Femur (tissue), 1 donor: ENCODE results near the gene SERPINB4.

Experiments used
- DNase-seq: peaks from one replicate; pipeline ENCODE4 v3.0.0-alpha.2; 2017

Gene SERPINB4

DNA sequence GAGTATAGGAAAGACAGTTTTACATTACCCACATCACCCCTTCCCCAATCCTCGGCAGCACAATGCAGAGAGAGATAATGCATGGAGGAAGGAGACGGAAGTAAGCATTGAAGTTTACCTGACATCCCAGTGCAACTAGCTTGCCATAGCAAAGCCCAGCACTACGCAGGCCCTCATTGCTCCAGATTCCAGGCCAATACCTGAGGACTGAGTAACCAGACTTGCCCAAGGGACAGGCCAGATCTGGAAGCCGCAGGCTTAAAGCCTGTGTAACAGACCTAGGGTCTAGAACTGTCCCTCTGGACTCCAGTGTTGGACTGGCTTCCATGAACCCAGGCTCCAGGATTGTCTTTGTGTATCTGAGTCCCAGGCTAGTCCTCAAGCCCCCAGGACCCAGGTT, 17.6 kb downstream of the SERPINB4 start:
- no peak for DNase-seq

DNA sequence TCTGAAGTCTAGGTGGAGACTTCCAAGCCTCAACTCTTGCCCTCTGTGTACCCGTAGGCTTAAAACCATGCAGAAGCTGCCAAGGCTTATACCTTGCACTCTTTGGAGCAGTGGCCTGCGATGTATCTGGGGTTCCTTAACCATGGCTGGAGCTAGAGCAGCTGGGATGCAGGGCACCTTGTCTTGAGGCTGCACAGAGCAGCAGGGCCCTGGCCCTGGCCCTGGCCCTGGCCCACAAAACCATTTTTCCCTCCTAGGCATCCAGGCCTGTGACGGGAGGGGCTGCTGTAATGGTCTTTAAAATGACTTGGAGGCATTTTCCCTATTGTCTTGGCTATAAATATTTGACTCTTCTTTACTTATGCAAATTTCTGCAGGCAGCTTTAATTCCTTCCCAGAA, 19.2 kb downstream of the SERPINB4 start:
- no peak for DNase-seq

DNA sequence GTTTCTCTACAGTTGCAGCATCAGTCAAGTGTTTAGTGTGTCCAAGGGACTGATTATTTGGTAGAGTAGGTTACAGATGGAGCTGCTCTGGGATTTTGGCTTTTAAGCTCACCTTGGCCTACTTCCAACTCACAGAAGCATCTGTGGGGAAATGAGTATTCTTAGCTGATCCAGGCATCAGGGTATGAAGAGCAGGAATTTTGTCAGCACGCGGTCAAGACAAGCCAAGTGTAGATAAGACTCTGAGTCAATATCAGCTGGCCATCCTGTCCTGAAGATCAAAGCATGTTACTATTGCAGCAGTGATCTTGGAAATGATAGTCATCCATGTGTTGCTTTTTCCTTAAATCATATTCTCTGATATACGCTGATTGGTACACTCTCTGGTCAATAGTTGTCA, 24.4 kb downstream of the SERPINB4 start:
- DNase-seq = no peak

DNA sequence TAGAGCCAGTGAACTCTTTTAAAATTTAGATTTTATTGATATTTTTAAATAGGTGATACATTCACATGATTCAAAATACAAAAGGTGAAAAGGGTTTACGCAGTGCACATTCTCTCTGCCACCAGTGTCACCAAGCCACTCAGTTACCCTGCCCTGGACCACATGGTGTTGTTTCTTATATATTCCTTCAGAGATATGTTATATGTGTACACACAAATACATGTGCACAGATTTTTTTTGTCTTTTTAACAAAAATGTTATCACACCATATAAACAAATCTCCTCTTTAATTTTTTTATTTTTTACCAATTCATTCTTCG, 26.2 kb downstream of the SERPINB4 start:
- no peak for DNase-seq

DNA sequence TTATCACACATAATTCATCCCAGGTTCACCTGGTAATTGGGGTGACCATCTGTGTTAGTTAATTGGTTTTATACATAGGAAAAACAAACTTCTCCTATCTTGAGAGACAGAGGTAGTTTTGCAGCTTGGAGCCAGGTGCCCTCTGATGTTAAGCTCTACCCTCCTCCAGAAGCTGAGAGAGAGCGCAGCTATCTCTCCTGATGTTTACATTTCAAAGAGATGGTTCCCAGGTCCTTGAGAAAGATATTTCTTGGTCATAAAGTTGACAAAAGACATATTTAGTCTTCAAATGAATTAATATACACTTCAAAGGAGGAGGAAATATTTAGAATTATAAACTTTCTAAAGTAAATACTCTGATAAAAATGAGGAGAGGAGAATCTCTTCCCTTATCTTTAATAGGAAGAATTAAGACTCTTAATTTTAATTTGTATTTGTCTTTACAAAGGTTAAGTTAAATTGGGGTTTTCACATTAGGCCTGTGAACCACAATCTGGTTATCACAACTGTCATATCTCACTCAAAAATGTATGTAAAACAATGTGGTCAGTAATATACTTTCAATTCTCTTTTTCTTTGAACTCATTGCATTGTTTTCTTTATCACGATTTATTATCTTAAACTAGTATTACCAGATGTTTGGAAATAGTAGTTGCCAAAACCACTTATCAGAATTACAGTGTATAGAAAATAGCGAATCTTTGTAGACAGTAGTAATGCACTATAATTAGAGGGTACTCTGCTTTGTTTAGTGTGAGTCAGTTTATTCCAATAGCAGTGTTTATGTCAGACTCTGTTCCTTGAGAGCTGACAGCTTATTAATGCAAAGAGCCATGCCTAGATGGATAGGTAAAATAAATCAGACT, 26.8 kb downstream of the SERPINB4 start:
- DNase-seq = no peak

DNA sequence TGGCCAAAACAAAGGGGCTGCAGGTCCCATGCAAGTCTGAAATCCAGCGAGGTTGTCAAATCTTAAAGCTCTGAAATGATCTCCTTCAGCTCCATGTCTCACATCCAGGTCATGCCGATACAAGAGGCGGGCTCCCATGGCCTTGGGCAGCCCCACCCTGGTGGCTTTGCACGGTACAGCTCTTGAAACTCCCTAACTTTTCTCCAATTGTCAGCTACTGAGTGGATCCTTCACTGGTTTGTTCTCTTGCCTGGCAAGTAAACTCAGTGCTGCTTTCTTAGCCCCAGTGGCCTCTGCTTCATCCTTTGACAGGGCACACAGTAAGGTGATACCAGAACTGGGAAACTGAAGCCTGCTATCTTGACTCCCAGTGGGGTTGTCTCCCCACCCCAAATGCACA, 30.6 kb downstream of the SERPINB4 start:
- no peak for DNase-seq

DNA sequence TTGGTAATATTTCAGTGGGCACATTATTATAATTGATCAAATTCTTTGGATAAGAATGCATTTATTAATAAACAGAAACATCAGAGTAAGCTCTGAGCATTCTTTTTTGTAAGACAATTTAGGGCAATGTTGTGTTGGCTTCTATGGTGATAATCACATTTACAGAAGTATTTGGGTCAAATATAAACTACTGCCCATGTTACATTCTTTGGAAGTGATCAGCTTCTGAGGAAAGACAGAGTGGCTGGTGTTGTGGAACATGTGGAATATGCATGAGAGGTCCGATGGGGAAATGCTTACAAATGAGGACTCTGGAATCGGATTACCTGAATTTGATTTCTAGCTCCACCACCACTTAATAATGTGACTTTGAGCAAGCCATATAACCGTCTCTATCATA, 37.5 kb downstream of the SERPINB4 start:
- DNase-seq = no peak

DNA sequence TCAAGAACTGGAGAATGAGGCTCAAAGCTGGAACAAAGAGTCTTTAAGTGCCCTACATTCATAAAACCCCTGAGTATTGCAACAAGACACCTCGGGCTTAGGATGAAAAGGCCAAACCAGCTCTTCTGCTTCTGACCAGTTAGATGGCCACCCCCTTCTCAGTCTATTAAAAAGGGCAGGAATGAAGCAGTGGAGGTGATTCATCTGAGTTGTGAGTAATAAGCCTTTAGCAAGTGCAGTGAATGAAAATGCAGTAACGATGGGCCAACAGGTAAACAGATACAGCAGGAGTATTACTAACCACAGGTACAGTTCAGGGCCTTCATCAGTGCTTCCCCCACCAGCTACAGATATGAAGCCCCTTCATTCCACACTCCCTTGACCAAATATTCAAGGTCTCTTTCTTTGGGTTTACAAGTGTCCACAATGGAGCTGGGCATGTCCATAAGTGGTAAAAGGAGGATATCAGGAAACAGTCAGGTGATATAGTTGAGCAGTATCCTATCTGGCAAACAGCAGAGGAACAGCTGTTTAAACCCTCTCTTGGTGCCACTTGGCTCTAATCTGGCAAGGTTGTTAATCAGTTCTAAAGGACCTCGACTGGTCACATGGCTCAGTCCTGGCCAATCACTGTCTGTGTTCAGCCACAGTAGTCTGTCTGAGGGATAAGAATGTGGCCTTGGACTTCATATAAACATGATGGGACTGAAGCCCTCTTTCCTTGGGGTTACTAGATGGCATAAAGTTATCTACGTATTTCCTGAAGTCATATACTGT, 39.1 kb downstream of the SERPINB4 start:
- no peak for DNase-seq

DNA sequence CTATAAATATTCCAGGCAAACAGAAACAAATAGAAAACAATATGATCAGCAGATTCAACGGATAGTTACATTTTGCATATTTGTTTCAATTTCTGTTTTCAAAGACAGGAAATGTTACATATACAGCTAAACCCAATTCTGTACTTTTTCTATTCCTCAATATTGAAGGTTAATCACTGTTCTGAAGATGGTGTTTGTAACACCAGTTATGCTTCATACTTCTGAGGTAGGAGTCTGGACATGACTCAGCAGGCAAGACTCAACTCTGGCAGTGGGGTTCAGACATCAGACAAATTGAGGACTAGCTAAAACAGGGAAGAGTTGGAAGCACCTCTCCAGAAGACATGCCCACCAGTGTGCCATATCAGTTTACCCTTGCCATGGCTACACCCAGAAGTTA, 40.3 kb downstream of the SERPINB4 start:
- no peak for DNase-seq

DNA sequence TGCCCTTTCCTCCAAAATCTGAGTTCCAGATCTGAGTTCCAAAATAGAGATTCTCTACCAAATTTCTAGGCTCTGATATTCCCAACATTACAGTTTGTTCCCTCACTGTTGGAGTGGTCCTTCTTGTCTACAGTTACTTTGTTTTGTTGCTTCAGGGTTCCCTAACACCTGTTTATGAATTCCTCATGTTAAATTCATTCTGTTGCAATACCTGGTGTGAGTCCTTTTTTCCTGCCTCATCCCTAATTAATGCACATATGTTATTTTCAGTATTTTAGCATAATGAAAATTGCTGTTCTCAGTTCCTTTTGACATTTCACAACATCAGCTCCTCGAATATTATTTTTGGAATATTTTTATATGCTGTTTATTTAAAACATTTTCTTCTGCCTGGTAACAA, 40.7 kb downstream of the SERPINB4 start:
- no peak for DNase-seq

DNA sequence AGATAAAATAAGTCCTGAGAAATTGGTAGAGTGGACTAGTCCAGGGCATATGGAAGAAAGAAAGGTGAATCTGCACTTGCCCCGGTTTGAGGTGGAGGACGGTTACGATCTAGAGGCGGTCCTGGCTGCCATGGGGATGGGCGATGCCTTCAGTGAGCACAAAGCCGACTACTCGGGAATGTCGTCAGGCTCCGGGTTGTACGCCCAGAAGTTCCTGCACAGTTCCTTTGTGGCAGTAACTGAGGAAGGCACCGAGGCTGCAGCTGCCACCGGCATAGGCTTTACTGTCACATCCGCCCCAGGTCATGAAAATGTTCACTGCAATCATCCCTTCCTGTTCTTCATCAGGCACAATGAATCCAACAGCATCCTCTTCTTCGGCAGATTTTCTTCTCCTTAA, 47.1 kb downstream of the SERPINB4 start:
- no peak for DNase-seq

DNA sequence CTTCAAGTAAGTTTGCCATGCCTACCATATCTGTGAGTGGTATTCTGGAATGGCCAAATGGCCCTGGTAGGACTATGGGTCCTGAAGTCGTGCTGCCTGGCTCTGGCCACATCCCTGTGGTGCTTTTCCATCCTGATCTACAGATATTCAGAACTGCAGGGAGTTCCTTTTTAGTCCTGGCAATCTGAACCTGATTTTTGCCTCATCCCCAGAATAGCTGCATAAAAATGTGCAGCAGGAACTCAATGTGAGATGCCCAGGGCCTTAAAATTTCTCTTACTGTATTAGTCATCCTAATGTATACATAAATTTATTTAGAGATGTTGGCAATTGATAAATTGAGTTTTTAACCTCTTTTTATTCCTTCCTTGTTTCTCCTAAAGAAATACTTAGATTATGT, 51.6 kb downstream of the SERPINB4 start:
- DNase-seq = no peak

DNA sequence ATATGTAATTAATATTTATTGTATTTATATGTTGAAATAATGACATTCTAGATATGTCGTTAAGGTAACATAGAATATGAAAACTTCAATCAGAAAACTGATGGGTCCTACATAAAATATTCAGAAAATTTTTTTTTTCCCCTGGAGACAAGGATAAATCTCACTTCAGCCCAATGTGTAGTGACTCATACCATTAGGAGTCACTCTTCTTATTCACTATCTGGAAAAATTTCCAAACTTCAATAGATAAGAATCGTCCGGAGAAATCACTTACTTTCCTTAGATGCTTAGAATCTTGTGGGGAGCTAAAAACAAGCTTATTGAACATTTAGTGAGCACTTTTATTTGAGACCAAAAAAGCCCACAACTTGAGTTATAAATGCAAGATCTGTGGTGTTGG, 52.3 kb downstream of the SERPINB4 start:
- no peak for DNase-seq

DNA sequence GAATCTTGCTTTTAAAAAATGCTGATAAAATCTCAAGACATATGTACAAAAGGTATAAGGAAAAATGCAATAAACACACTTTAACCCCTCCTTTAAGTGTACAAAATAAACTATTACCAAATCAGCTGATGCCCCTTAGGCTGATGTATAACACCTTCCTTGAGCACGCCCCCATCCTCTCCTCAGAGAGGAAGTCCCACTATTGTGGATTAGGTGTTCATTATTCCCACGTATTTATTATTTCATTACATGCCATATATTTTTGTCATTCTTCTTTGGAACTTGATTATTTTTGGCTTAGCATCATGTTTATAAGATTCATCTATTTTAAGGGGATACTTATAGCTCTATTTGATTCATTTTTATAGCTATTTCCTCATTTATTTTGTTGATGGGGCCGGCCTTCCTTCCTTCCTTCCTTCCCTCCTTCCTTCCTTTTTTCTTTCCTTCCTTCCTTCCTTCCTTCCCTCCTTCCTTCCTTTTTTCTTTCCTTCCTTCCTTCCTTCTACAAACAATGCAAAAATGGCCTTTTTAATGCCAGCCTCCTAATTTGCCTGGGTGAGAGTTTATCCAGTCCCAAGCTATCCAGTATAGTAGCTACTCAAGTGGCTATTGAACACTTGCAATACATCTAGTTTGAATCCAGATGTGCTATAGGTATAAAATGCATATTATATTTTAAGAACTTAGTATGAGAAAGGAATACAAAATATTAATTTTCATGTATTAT, 52.9 kb downstream of the SERPINB4 start:
- DNase-seq = no peak

DNA sequence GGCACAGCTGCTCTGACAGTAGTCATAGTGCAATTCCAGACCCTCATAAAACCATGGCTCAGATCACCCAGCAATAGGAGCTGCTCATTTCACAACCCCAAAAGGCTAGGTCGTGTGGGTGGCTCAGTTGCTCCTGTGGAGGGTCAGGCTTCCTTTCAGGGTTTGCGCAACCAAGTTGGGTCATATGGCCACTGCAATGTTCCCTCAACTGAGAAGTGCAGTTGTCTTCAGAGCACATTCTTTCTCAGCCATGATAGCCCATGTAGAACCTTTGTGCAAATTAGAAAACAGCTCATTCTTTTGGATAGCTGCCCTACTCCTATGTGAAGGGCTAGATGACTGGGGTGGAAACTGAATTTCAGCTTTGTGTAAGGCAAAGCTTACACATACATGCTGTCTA, 53.7 kb downstream of the SERPINB4 start:
- no peak for DNase-seq

DNA sequence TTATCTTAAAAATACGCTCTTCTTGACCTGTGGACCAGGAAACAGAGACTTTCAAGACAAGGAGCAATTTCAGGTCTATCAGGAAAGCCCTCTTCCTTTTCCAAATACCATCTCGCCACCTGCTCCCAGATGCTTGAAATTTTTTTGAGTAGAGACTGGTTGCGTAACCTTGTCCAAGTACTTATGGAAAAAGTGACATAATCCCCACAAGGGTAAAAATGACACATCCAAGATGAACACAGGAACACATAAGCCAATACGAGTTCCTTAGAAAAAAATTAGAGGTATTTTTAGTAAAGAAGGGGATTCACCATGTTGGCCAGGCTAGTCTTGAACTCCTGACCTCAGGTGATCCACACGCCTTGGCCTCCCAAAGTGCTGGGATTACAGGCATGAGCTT, 55.1 kb downstream of the SERPINB4 start:
- DNase-seq = no peak
